HepG2 (cell line): Measurements from ENCODE around the gene MTX1. TPM values are rescaled to one million over a fixed set of nuclear protein-coding genes. Genes with fewer than 3 reads are reported as not detected.

Experiments
- ATAC-seq: fragments of 200-7000 bp; cut with Tn5 transposase; 3 replicates; pipeline ENCODE4 v1.9.1; 2020; ENCODE audit warnings: mild to moderate bottlenecking, moderate library complexity
- BruUV-seq: library from RNA; stranded (reverse); fragments of 400-500 nt; replicated peaks from 2 replicates; lab custom pipeline; 2021; lab: Mats Ljungman, UMichigan
- CTCF ChIA-PET: fragments of 300-600 bp; formaldehyde crosslinking; extraction: SDS; loops from one replicate; lab custom pipeline; 2021; ENCODE audit warnings: low total read pairs, inconsistent platforms, low intra/inter-chr PET ratio; lab: Yijun Ruan, JAX
- POLR2A ChIA-PET: fragments of 350-600 bp; sonication (Branson Sonifier 250); formaldehyde crosslinking; loops from one replicate; lab custom pipeline; 2020; ENCODE audit warnings: antibody characterized with exemption, inconsistent platforms; lab: Yijun Ruan, JAX
- DNase-seq: peaks from one replicate; pipeline ENCODE4 v3.0.0-alpha.2; 2015; ENCODE audit warnings: low spot score
- FAIRE-seq: peaks from 3 replicates; lab custom pipeline; 2011; peaks lifted over from hg19 to GRCh38; lab: Jason Lieb, UNC
- H2AFZ ChIP-seq: one replicate; pipeline ENCODE4 v1.6.1; 2011; ENCODE audit warnings: low read length, inconsistent platforms
- H3K27ac ChIP-seq: fragments of 300-600 bp; 3 replicates; pipeline ENCODE4 v1.8.0; 2011; ENCODE audit warnings: mixed run types, mild to moderate bottlenecking, mixed read lengths, low read length, inconsistent platforms; ENCODE audit not compliant: insufficient read depth; ENCODE audit errors: extremely low read length
- H3K27me3 ChIP-seq, 2 experiments: fragments of 200-600 bp in 1 of 2; 2 replicates in 1 of 2; 3 replicates in 1 of 2; pipeline versions ENCODE4 v1.6.0 to v1.8.0; 2011; ENCODE audit warnings: low read length in 2 of 2, mild to moderate bottlenecking in 2 of 2, moderate library complexity in 2 of 2, inconsistent platforms in 1 of 2; ENCODE audit not compliant: insufficient read depth in 2 of 2, control insufficient read depth in 1 of 2
- H3K36me3 ChIP-seq, 2 experiments: fragments of 200-600 bp in 1 of 2; replicated peaks in 1 of 2; 2 replicates in 1 of 2; 3 replicates in 1 of 2; pipeline versions ENCODE4 v1.5.1 to v1.8.0; 2011; ENCODE audit warnings: low read length in 2 of 2, inconsistent platforms in 1 of 2; ENCODE audit not compliant: insufficient read depth in 2 of 2, control insufficient read depth in 1 of 2
- H3K4me1 ChIP-seq: 2 replicates; pipeline ENCODE4 v1.5.1; 2012; ENCODE audit warnings: low read length, inconsistent platforms; ENCODE audit not compliant: insufficient read depth
- H3K4me2 ChIP-seq: 2 replicates; pipeline ENCODE4 v1.6.0; 2011; ENCODE audit warnings: low read depth, low read length, inconsistent platforms
- H3K4me3 ChIP-seq, 3 experiments: fragments of 200-600 bp in 1 of 3; sonication (generic), shearing (Covaris generic) in 1 of 3; replicated peaks in 1 of 3; 2 replicates each; pipeline ENCODE4 v1.5.1; 2011 to 2016; ENCODE audit warnings: low read length in 3 of 3, inconsistent platforms in 2 of 3, low read depth in 2 of 3, mild to moderate bottlenecking in 2 of 3, control low read depth in 1 of 3, mixed read lengths in 1 of 3; ENCODE audit not compliant: insufficient read depth in 1 of 3
- H3K79me2 ChIP-seq: one replicate; pipeline ENCODE4 v1.6.1; 2011; ENCODE audit warnings: low read length, inconsistent platforms; ENCODE audit not compliant: insufficient read depth
- H3K9ac ChIP-seq: 2 replicates; pipeline ENCODE4 v1.6.0; 2011; ENCODE audit warnings: mild to moderate bottlenecking, low read depth, low read length, inconsistent platforms; ENCODE audit not compliant: insufficient read depth
- H3K9me3 ChIP-seq: 2 replicates; pipeline ENCODE4 v1.5.1; 2012; ENCODE audit warnings: mild to moderate bottlenecking, low read length
- H4K20me1 ChIP-seq: 2 replicates; pipeline ENCODE4 v1.6.0; 2011; ENCODE audit warnings: inconsistent platforms, mild to moderate bottlenecking, low read length, moderate library complexity; ENCODE audit not compliant: insufficient read depth
- FOXA1 ChIP-seq, 2 experiments: fragments of 450-650 bp in 1 of 2; sonication (generic) in 1 of 2; formaldehyde crosslinking in 1 of 2; IDR thresholded peaks; 2 replicates each; pipeline versions ENCODE4 v1.4.0 to v1.6.1; 2016 to 2020; ENCODE audit warnings: missing genetic modification reagents in 1 of 2
- NR2F1 ChIP-seq, 2 experiments: fragments of 450-650 bp in 1 of 2; formaldehyde crosslinking in 1 of 2; IDR thresholded peaks; 2 replicates each; pipeline versions ENCODE4 v1.5.0 to v1.6.1; 2016 to 2020; ENCODE audit warnings: mild to moderate bottlenecking in 1 of 2, missing compliant biosample characterization in 1 of 2, missing genetic modification reagents in 1 of 2, moderate library complexity in 1 of 2
- TFDP2 ChIP-seq: sonication (generic); formaldehyde crosslinking; IDR thresholded peaks from 2 replicates; pipeline ENCODE4 v1.4.0; 2020; ENCODE audit warnings: missing genetic modification reagents
- TOPORS ChIP-seq: sonication (generic); formaldehyde crosslinking; IDR thresholded peaks from 2 replicates; pipeline ENCODE4 v1.8.0; 2023; ENCODE audit warnings: mild to moderate bottlenecking, missing genetic modification reagents
- ZBTB1 ChIP-seq: sonication (generic); formaldehyde crosslinking; IDR thresholded peaks from 2 replicates; pipeline ENCODE4 v1.4.0; 2020; ENCODE audit warnings: missing genetic modification reagents, borderline replicate concordance
- ZBTB38 ChIP-seq: sonication (generic); formaldehyde crosslinking; IDR thresholded peaks from 2 replicates; pipeline ENCODE4 v1.5.1; 2020; ENCODE audit warnings: mild to moderate bottlenecking, missing genetic modification reagents
- ZNF501 ChIP-seq: sonication (generic); formaldehyde crosslinking; IDR thresholded peaks from 2 replicates; pipeline ENCODE4 v1.5.1; 2020; ENCODE audit warnings: mild to moderate bottlenecking, moderate library complexity, missing genetic modification reagents
- ZNF577 ChIP-seq: sonication (generic); formaldehyde crosslinking; IDR thresholded peaks from 2 replicates; pipeline ENCODE4 v1.4.0; 2020; ENCODE audit warnings: mild to moderate bottlenecking, low read depth, missing genetic modification reagents, borderline replicate concordance
- WGBS: methylation state at CpG from one replicate; pipeline ENCODE4 v1.1.6; 2017; ENCODE audit warnings: low lambda C conversion rate; 5-methylcytosine and 5-hydroxymethylcytosine counted together
- in situ Hi-C: cut with HindIII; loops from 2 replicates; pipeline ENCODE4 v1.10.0; 2017; ENCODE audit warnings: low pct_unique_long_range_greater_than_20kb; ENCODE audit not compliant: extremely low pct_ligation_motif_present
- intact Hi-C: fragments of 100-400 bp; cut with micrococcal nuclease; formaldehyde crosslinking; loops from one replicate; pipeline ENCODE4 v1.10.0; 2022; ENCODE audit not compliant: unreplicated experiment
- polyA plus RNA-seq, 8 experiments: library from polyadenylated mRNA; depleted of rRNA in 3 of 8; stranded (reverse) in 7 of 8; unstranded in 1 of 8; fragments of >200 nt; fragmentation: Illumina TruSeq in 4 of 8; extraction: Trizol in 4 of 8; gene quantifications; 2 replicates each; pipeline versions ENCODE4 v1.2.1 to v1.2.3, GENCODE V29; 2011 to 2016; ENCODE audit warnings: low read depth in 4 of 8, missing spikeins in 1 of 8, mixed read lengths in 1 of 8; ENCODE audit not compliant: insufficient read depth in 1 of 8
- total RNA-seq, 5 experiments: library from RNA; depleted of rRNA; stranded (reverse); fragments of >200 nt; fragmentation: Illumina TruSeq; extraction: Trizol; gene quantifications; 2 replicates each; pipeline ENCODE4 v1.2.3, GENCODE V29; 2016; ENCODE audit warnings: low read depth in 1 of 5
- TF ChIP-seq, protein P1 (sequence below): sonication (generic); formaldehyde crosslinking; IDR thresholded peaks from 2 replicates; pipeline ENCODE4 v1.5.1; 2020; ENCODE audit warnings: mild to moderate bottlenecking, missing genetic modification reagents, borderline replicate concordance
- TF ChIP-seq, protein P2 (sequence below), 2 experiments: IDR thresholded peaks; 2 replicates each; pipeline ENCODE4 v1.6.1; 2011 to 2012; ENCODE audit warnings: low read length in 2 of 2, borderline replicate concordance in 1 of 2, low read depth in 1 of 2, mild to moderate bottlenecking in 1 of 2, moderate library complexity in 1 of 2

MTX1 gene
- total and polyA plus RNA-seq, 2 of the 13 experiments (the other 11 are each of a cell fraction or from before 2014, with no cell fraction given): 64.5 to 72.6 TPM

GRCh38 chr1:155205969-155206593 lies 2.4 kb upstream of the MTX1 start:
- in situ Hi-C loops: loop anchor here (10.0 kb wide), 1 partner anchor 389 kb away; no protein-coding TSS in a partner anchor
- WGBS: 45% methylated on average over 7 of the region's 9 CpGs
- Histone ChIP-seq H3K27me3 (peaks cover 0 to 33% of the 10 kb centered on the region in 2 experiments; a peak in 4 of 5 replicates), H3K27ac (no peak overlapping the region), H3K9me3 (no peaks in the 10 kb centered on the region), H4K20me1 (no peaks in the 10 kb centered on the region), H3K36me3 (peaks cover 0 to 2% of the 10 kb centered on the region in 2 experiments; a peak in 2 of 5 replicates), H3K4me3 (no peak overlapping the region), H2AFZ (no peak overlapping the region), H3K4me1 (peaks cover 29% of the 10 kb centered on the region), H3K4me2 (no peak overlapping the region), H3K79me2 (peaks cover 13% of the 10 kb centered on the region), H3K9ac (no peak overlapping the region)
- no TSS peak for BruUV-seq
- FAIRE-seq (no peak), ATAC-seq (no peak), DNase-seq (no peak)
- intact Hi-C loops: loop anchor here (2.0 to 10.0 kb wide), 3 partner anchors 45 to 116 kb away; partner anchors contain the start of genes FDPS, PKLR and RUSC1
- ChIA-PET POLR2A (interaction anchor here (3.5 kb wide), 1 partner anchor 13 kb away, joined by 19 read pairs; no protein-coding TSS in a partner anchor), CTCF (interaction anchor here (0.7 to 2.4 kb wide), 6 partner anchors 14 to 388 kb away, joined by 3 to 13 read pairs (median 5); no protein-coding TSS in a partner anchor)
- TF ChIP-seq TFDP2 (CRISPR knock-in tag) (no peak), ZBTB1 (CRISPR knock-in tag) (no peak), ZBTB38 (CRISPR knock-in tag) (no peak), NR2F1 (CRISPR knock-in tag; IDR thresholded peaks at IDR 0.05) (no peak), ZNF577 (no peak), ZNF501 (no peak), FOXA1 (IDR thresholded peaks at IDR 0.05) (no peak), FOXA1 (CRISPR knock-in tag; IDR thresholded peaks at IDR 0.05) (no peak), TOPORS (CRISPR knock-in tag) (no peak)
- TF ChIP-seq, protein P1, sequence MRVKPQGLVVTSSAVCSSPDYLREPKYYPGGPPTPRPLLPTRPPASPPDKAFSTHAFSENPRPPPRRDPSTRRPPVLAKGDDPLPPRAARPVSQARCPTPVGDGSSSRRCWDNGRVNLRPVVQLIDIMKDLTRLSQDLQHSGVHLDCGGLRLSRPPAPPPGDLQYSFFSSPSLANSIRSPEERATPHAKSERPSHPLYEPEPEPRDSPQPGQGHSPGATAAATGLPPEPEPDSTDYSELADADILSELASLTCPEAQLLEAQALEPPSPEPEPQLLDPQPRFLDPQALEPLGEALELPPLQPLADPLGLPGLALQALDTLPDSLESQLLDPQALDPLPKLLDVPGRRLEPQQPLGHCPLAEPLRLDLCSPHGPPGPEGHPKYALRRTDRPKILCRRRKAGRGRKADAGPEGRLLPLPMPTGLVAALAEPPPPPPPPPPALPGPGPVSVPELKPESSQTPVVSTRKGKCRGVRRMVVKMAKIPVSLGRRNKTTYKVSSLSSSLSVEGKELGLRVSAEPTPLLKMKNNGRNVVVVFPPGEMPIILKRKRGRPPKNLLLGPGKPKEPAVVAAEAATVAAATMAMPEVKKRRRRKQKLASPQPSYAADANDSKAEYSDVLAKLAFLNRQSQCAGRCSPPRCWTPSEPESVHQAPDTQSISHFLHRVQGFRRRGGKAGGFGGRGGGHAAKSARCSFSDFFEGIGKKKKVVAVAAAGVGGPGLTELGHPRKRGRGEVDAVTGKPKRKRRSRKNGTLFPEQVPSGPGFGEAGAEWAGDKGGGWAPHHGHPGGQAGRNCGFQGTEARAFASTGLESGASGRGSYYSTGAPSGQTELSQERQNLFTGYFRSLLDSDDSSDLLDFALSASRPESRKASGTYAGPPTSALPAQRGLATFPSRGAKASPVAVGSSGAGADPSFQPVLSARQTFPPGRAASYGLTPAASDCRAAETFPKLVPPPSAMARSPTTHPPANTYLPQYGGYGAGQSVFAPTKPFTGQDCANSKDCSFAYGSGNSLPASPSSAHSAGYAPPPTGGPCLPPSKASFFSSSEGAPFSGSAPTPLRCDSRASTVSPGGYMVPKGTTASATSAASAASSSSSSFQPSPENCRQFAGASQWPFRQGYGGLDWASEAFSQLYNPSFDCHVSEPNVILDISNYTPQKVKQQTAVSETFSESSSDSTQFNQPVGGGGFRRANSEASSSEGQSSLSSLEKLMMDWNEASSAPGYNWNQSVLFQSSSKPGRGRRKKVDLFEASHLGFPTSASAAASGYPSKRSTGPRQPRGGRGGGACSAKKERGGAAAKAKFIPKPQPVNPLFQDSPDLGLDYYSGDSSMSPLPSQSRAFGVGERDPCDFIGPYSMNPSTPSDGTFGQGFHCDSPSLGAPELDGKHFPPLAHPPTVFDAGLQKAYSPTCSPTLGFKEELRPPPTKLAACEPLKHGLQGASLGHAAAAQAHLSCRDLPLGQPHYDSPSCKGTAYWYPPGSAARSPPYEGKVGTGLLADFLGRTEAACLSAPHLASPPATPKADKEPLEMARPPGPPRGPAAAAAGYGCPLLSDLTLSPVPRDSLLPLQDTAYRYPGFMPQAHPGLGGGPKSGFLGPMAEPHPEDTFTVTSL (CRISPR knock-in tag): no peak
- TF ChIP-seq, protein P2, sequence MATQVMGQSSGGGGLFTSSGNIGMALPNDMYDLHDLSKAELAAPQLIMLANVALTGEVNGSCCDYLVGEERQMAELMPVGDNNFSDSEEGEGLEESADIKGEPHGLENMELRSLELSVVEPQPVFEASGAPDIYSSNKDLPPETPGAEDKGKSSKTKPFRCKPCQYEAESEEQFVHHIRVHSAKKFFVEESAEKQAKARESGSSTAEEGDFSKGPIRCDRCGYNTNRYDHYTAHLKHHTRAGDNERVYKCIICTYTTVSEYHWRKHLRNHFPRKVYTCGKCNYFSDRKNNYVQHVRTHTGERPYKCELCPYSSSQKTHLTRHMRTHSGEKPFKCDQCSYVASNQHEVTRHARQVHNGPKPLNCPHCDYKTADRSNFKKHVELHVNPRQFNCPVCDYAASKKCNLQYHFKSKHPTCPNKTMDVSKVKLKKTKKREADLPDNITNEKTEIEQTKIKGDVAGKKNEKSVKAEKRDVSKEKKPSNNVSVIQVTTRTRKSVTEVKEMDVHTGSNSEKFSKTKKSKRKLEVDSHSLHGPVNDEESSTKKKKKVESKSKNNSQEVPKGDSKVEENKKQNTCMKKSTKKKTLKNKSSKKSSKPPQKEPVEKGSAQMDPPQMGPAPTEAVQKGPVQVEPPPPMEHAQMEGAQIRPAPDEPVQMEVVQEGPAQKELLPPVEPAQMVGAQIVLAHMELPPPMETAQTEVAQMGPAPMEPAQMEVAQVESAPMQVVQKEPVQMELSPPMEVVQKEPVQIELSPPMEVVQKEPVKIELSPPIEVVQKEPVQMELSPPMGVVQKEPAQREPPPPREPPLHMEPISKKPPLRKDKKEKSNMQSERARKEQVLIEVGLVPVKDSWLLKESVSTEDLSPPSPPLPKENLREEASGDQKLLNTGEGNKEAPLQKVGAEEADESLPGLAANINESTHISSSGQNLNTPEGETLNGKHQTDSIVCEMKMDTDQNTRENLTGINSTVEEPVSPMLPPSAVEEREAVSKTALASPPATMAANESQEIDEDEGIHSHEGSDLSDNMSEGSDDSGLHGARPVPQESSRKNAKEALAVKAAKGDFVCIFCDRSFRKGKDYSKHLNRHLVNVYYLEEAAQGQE (IDR thresholded peaks at IDR 0.05; ENCODE audit: borderline replicate concordance in 1 of 2, low read depth in 1 of 2, low read length in 2 of 2): no peak
